ENCODE measurements around the gene PSMA7. TPM values are rescaled to one million over a fixed set of nuclear protein-coding genes. Genes with fewer than 3 reads are reported as not detected.

PSMA7 gene
- total and polyA plus RNA-seq, 2 of the 8 experiments (the other 6 are each of a cell fraction or from before 2014, with no cell fraction given) = 361 to 648 TPM

- Histone ChIP-seq H2BK15ac (ENCODE audit: low read length) (no peak overlapping the region), H3K14ac (ENCODE audit: insufficient read length) (no peak overlapping the region), H3K4ac (replicated peaks; ENCODE audit: insufficient read length, low read depth, low read length) (no peak overlapping the region), H3K23ac (ENCODE audit: insufficient read length) (no peak overlapping the region), H3K23me2 (ENCODE audit: low read depth, low read length) (no peaks in the 10 kb centered on the region), H3K79me1 (ENCODE audit: low read depth, low read length) (no peaks in the 10 kb centered on the region), H2BK12ac (ENCODE audit: low read depth, low read length) (no peak overlapping the region), H3K4me1 (replicated peaks in 1 of 4; ENCODE audit: control insufficient read depth in 3 of 4, insufficient read depth in 4 of 4, low read length in 3 of 4) (peaks cover 0 to 11% (median 2%) of the 10 kb centered on the region in 4 experiments; a peak in 5 of 7 replicates), H2AFZ (ENCODE audit: low read length) (peak overlapping the region; percentile 43), H4K5ac (ENCODE audit: insufficient read length, low read depth, low read length) (peak overlapping the region; percentile 29), H2BK20ac (ENCODE audit: low read length) (no peak overlapping the region), H3K56ac (replicated peaks; ENCODE audit: insufficient read length, low read depth, low read length) (no peak overlapping the region), H4K91ac (replicated peaks; ENCODE audit: insufficient read length, low read length) (no peak overlapping the region), H4K8ac (ENCODE audit: extremely low read depth, insufficient read depth, low read length) (peak overlapping the region; percentile 80), H3K27ac (ENCODE audit: low read depth, low read length) (no peak overlapping the region), H3K4me3 (ENCODE audit: extremely low read depth in 1 of 4, insufficient read depth in 2 of 4, low read depth in 3 of 4, low read length in 4 of 4) (no peak overlapping the region), H2BK120ac (replicated peaks; ENCODE audit: low read depth, low read length) (no peak overlapping the region), H4K20me1 (replicated peaks in 1 of 2; ENCODE audit: control insufficient read depth in 1 of 2, insufficient read depth in 2 of 2, low read length in 2 of 2) (no peaks in the 10 kb centered on the region), H3K36me3 (ENCODE audit: control insufficient read depth in 2 of 4, insufficient read depth in 4 of 4, low read length in 3 of 4) (no peaks in the 10 kb centered on the region), H3K9ac (replicated peaks in 1 of 4; ENCODE audit: extremely low read depth in 1 of 4, low read depth in 3 of 4, low read length in 3 of 4) (no peak overlapping the region), H2BK5ac (ENCODE audit: low read depth, low read length) (no peak overlapping the region), H3K27me3 (replicated peaks in 1 of 4; ENCODE audit: control insufficient read depth in 3 of 4, extremely low read depth in 1 of 4, insufficient read depth in 3 of 4, low read length in 3 of 4) (no peaks in the 10 kb centered on the region; a peak in 1 of 7 replicates), H3K18ac (ENCODE audit: extremely low read depth, low read length) (peak overlapping the region; percentile 78), H3K9me3 (ENCODE audit: insufficient read depth in 2 of 2, low read depth in 1 of 2, low read length in 1 of 2) (peaks cover 0 to 19% of the 10 kb centered on the region in 2 experiments; a peak in 3 of 4 replicates), H2AK5ac (ENCODE audit: low read depth, low read length) (no peak overlapping the region), H3K4me2 (ENCODE audit: insufficient read depth in 1 of 2, low read depth in 2 of 2, low read length in 2 of 2) (peak overlapping the region in 1 of 2 experiments; percentile 46; a peak in 3 of 4 replicates), H3K79me2 (ENCODE audit: control insufficient read depth in 1 of 2, insufficient read depth in 2 of 2, low read length in 2 of 2) (no peaks in the 10 kb centered on the region)
- 59% methylated on average over 8 of the region's 8 CpGs; no CpG with 5 or more reads in 1 of the 2 experiments for WGBS, 2 experiments (ENCODE audit: extremely low coverage in 1 of 2, insufficient coverage in 1 of 2, insufficient read length in 1 of 2, insufficient replicate concordance in 2 of 2, low coverage in 1 of 2, low lambda C conversion rate in 2 of 2, missing lambda C conversion rate in 1 of 2)
- ChIA-PET CTCF (ENCODE audit: partially characterized antibody) (interaction anchor here (0.7 to 1.3 kb wide), 7 partner anchors 10 to 1120 kb away, joined by 3 to 6 read pairs (median 3); no protein-coding TSS in a partner anchor), POLR2A (ENCODE audit: partially characterized antibody) (interaction anchor here (0.7 to 4.8 kb wide), 4 partner anchors 12 to 49 kb away, joined by 3 to 25 read pairs (median 4); partner anchors contain the start of gene TAF4)
- FAIRE-seq (no peak), DNase-seq (ENCODE audit: low read depth in 1 of 2, low spot score in 2 of 2) (peak in 1 of 2 experiments; percentile 58)
- TF ChIP-seq SP2 (IDR thresholded peaks at IDR 0.05; ENCODE audit: low read length) (no peak), CBX5 (IDR thresholded peaks at IDR 0.05; ENCODE audit: low read depth, low read length) (no peak), USF2 (IDR thresholded peaks at IDR 0.05; ENCODE audit: low read length) (no peak), E2F6 (IDR thresholded peaks at IDR 0.05) (0 out of 2 replicates have a peak, but pooled peaks have one; percentile 24), CBX8 (IDR thresholded peaks at IDR 0.05; ENCODE audit: borderline replicate concordance, low read depth, low read length) (no peak), CTCF (IDR thresholded peaks at IDR 0.05; ENCODE audit: control extremely low read depth in 1 of 3, insufficient read depth in 1 of 3, low read depth in 1 of 3, low read length in 3 of 3) (no peak), ATF3 (IDR thresholded peaks at IDR 0.05; ENCODE audit: insufficient read depth, low read depth, low read length) (no peak), MAFK (IDR thresholded peaks at IDR 0.05; ENCODE audit: low read depth, low read length) (peak; percentile 76; the same call in 1 of the 2 replicates)
These were observed 28.3 kb downstream of the PSMA7 start for GRCh38 chr20:62114894-62115293.
